ENCODE results near the gene CARS2.
"Not testable (repeated sequence)": the region's sequence is repeated elsewhere in the genome, so short reads cannot be mapped to it uniquely, and the experiment has no call there.

CARS2 gene

GRCh38 chr13:110696776-110697175 lies 9.1 kb downstream of the CARS2 start:
- Histone ChIP-seq H4K20me1 (ENCODE audit: low read depth, low read length) (no peaks in the 10 kb centered on the region), H2AFZ (ENCODE audit: low read depth, low read length, severe bottlenecking) (no peak overlapping the region), H3K9ac (ENCODE audit: low read length) (no peak overlapping the region), H3K27me3 (ENCODE audit: low read length) (no peaks in the 10 kb centered on the region), H3F3A (ENCODE audit: insufficient read depth) (no peaks in the 10 kb centered on the region), H3K9me2 (replicated peaks; ENCODE audit: insufficient read depth, low read length) (no peaks in the 10 kb centered on the region), H3K27ac (ENCODE audit: low read depth, low read length) (no peak overlapping the region), H3K9me3 (ENCODE audit: insufficient read depth, low read length) (no peaks in the 10 kb centered on the region), H3K79me2 (ENCODE audit: insufficient read depth, low read length) (peaks cover 5% of the 10 kb centered on the region; the same call in 1 of the 2 replicates), H3K4me2 (ENCODE audit: low read depth, low read length, poor library complexity, severe bottlenecking) (no peak overlapping the region), H3K4me3 (ENCODE audit: insufficient read depth, low read length, poor library complexity, severe bottlenecking) (no peak overlapping the region), H3K36me3 (ENCODE audit: low read length) (peaks cover 8% of the 10 kb centered on the region)
- TF ChIP-seq CTCF (IDR thresholded peaks at IDR 0.05; ENCODE audit: insufficient read depth, low read length, poor library complexity, severe bottlenecking) (no peak), EZH2phosphoT487 (conservative IDR thresholded peaks at IDR 0.05; ENCODE audit: low read length) (no peak)

GRCh38 chr13:110695774-110696173 lies 10.1 kb downstream of the CARS2 start:
- not testable (repeated sequence) for H3K9me3 ChIP-seq (ENCODE audit: insufficient read depth, low read length); H3K4me2 ChIP-seq (ENCODE audit: low read depth, low read length, poor library complexity, severe bottlenecking); H3K27ac ChIP-seq (ENCODE audit: low read depth, low read length); H4K20me1 ChIP-seq (ENCODE audit: low read depth, low read length); H2AFZ ChIP-seq (ENCODE audit: low read depth, low read length, severe bottlenecking); H3K4me3 ChIP-seq (ENCODE audit: insufficient read depth, low read length, poor library complexity, severe bottlenecking); H3K79me2 ChIP-seq (ENCODE audit: insufficient read depth, low read length); H3K27me3 ChIP-seq (ENCODE audit: low read length); H3K9me2 ChIP-seq (replicated peaks; ENCODE audit: insufficient read depth, low read length); H3K9ac ChIP-seq (ENCODE audit: low read length); H3F3A ChIP-seq (ENCODE audit: insufficient read depth)
- peaks cover 11% of the 10 kb centered on the region; the same call in 1 of the 2 replicates for H3K36me3 ChIP-seq (ENCODE audit: low read length)

- no peak overlapping the region for H2AFZ ChIP-seq (ENCODE audit: low read depth, low read length, severe bottlenecking)
- TF ChIP-seq CTCF (IDR thresholded peaks at IDR 0.05; ENCODE audit: insufficient read depth, low read length, poor library complexity, severe bottlenecking) = no peak
- no peak for TF ChIP-seq EZH2phosphoT487 (conservative IDR thresholded peaks at IDR 0.05; ENCODE audit: low read length)
- H3K9ac ChIP-seq (ENCODE audit: low read length) = no peak overlapping the region
Observed at GRCh38 chr13:110690516-110690915, 15.4 kb downstream of the CARS2 start.

GRCh38 chr13:110689711-110690110 lies 16.2 kb downstream of the CARS2 start:
- no peaks in the 10 kb centered on the region for H3K9me2 ChIP-seq (replicated peaks; ENCODE audit: insufficient read depth, low read length)
- TF ChIP-seq EZH2phosphoT487 (conservative IDR thresholded peaks at IDR 0.05; ENCODE audit: low read length) = no peak
- no peak for TF ChIP-seq CTCF (IDR thresholded peaks at IDR 0.05; ENCODE audit: insufficient read depth, low read length, poor library complexity, severe bottlenecking)
- no peaks in the 10 kb centered on the region for H3K9me3 ChIP-seq (ENCODE audit: insufficient read depth, low read length)
- no peak overlapping the region for H3K4me2 ChIP-seq (ENCODE audit: low read depth, low read length, poor library complexity, severe bottlenecking)
- no peaks in the 10 kb centered on the region; the same call in 1 of the 2 replicates for H3K79me2 ChIP-seq (ENCODE audit: insufficient read depth, low read length)
- no peak overlapping the region for H2AFZ ChIP-seq (ENCODE audit: low read depth, low read length, severe bottlenecking)
- H3K27me3 ChIP-seq (ENCODE audit: low read length) = no peaks in the 10 kb centered on the region
- no peaks in the 10 kb centered on the region for H3F3A ChIP-seq (ENCODE audit: insufficient read depth)
- H3K36me3 ChIP-seq (ENCODE audit: low read length) = 0 out of 2 replicates have a peak, but pooled peaks cover 4% of the 10 kb centered on the region
- H3K27ac ChIP-seq (ENCODE audit: low read depth, low read length) = no peak overlapping the region
- H3K4me3 ChIP-seq (ENCODE audit: insufficient read depth, low read length, poor library complexity, severe bottlenecking) = no peak overlapping the region
- no peak overlapping the region for H3K9ac ChIP-seq (ENCODE audit: low read length)
- H4K20me1 ChIP-seq (ENCODE audit: low read depth, low read length) = no peaks in the 10 kb centered on the region

More at GRCh38 chr13:110690516-110690915, 15.4 kb downstream of the CARS2 start:
- Histone ChIP-seq H3F3A (ENCODE audit: insufficient read depth) (no peaks in the 10 kb centered on the region), H3K27ac (ENCODE audit: low read depth, low read length) (no peak overlapping the region), H3K9me3 (ENCODE audit: insufficient read depth, low read length) (no peaks in the 10 kb centered on the region), H3K9me2 (replicated peaks; ENCODE audit: insufficient read depth, low read length) (no peaks in the 10 kb centered on the region), H4K20me1 (ENCODE audit: low read depth, low read length) (no peaks in the 10 kb centered on the region), H3K4me2 (ENCODE audit: low read depth, low read length, poor library complexity, severe bottlenecking) (no peak overlapping the region), H3K27me3 (ENCODE audit: low read length) (no peaks in the 10 kb centered on the region), H3K4me3 (ENCODE audit: insufficient read depth, low read length, poor library complexity, severe bottlenecking) (no peak overlapping the region), H3K79me2 (ENCODE audit: insufficient read depth, low read length) (no peaks in the 10 kb centered on the region; the same call in 1 of the 2 replicates), H3K36me3 (ENCODE audit: low read length) (0 out of 2 replicates have a peak, but pooled peaks cover 4% of the 10 kb centered on the region)
